Epithelial cell of prostate (primary cell): ENCODE data around the gene CCDC180.
"Not testable (repeated sequence)": the region's sequence is repeated elsewhere in the genome, so short reads cannot be mapped to it uniquely, and the experiment has no call there.

Source experiments
- DNase-seq: peaks from one replicate; pipeline ENCODE4 v3.0.0-alpha.2; 2011; ENCODE audit warnings: low read depth, low spot score
- H3K27ac ChIP-seq: fragments of 450-650 bp; 2 replicates; pipeline ENCODE4 v1.5.1; 2017; ENCODE audit warnings: mild to moderate bottlenecking

The CCDC180 gene

GRCh38 chr9:97307500-97308163 is at the start of gene CCDC180:
Gene CCDC180, plus strand, starts transcription at chr9:97307659. Its CDS starts 405 bp downstream, at chr9:97308064.
- H3K27ac ChIP-seq, result no peak within 1 kb of the TSS
- DNase-seq, result no peak

GRCh38 chr9:97259834-97260514 is 47.5 kb upstream of the CCDC180 start:
- DNase-seq, H3K27ac ChIP-seq: not testable (repeated sequence)

GRCh38 chr9:97271292-97271691 is 36.2 kb upstream of the CCDC180 start:
- H3K27ac ChIP-seq, result no peak overlapping the region
- DNase-seq, result no peak

DNA sequence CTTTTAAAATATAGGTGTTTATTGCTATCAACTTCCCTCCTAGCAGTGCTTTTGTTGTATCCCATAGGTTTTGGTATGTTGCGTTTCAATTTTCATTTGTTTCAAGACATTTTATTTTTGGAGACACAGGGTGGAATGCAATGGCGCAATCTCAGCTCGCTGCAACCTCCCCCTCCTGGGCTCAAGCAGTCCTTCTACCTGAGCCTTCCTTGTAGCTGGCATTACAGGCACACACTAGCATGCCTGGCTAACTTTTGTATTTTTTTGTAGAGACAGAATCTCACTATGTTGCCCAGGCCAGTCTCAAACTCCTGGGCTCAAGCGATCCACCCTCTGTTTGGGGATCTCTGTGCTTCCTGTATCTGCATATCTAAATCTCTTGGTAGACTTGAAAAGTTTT is 35.4 kb upstream of the CCDC180 start:
- H3K27ac ChIP-seq, result no peak overlapping the region
- DNase-seq, result no peak

DNA sequence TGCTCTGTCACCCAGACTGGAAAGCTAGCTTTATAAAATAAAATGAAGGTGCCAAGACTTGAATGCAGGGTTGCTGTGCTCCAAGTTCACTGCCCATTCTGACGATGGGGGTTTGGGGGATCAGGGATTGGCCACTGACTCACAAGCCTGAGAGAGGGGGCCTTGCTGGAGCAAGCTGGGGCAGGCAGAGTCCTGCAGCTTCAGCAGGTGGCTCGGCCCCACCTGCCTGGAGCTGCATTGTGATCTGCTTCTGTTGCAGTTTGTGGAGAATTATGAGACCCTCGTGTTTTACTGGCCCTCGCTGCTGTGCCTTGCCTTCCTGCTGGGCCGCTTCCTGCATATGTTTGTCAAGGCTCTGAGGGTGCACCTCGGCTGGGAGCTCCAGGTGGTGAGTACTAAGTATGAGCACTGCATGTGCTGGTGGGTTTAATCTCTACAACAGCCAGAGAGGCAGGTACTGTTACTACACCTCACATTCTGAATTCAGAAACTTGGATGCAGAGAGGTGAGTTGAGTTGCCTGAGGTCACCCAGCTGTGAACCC is 31.1 kb upstream of the CCDC180 start:
- no peak overlapping the region for H3K27ac ChIP-seq
- no peak for DNase-seq

- no peak overlapping the region for H3K27ac ChIP-seq
- no peak for DNase-seq
Observed at GRCh38 chr9:97277953-97278352, 29.5 kb upstream of the CCDC180 start.

- no peak for DNase-seq
- no peak overlapping the region for H3K27ac ChIP-seq
Observed at GRCh38 chr9:97280755-97281330, 26.6 kb upstream of the CCDC180 start.

- no peak overlapping the region for H3K27ac ChIP-seq
- no peak for DNase-seq
Observed at GRCh38 chr9:97283768-97284167, 23.7 kb upstream of the CCDC180 start.

- DNase-seq, result no peak
Observed at GRCh38 chr9:97284798-97285197, 22.7 kb upstream of the CCDC180 start.

DNA sequence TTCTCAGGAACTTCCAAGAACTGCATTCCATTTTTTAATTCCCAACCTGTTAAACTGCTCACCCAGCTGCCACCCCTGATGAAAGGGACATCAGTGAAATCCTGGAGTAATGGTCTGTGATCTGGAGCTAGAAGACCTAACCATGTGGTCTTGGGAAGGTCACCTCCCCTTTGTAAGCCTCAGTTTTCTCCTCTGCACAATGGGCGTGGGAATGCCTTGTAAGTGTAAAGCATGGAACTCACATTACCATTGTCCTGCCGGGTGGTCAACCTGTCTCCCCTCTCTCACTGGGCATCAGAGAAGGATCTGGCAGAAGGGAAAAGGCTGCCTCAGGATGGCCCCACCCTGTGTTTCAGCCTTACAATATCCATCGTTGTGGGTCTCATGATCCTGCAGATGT is 15.3 kb upstream of the CCDC180 start:
- no peak overlapping the region for H3K27ac ChIP-seq

More at GRCh38 chr9:97284798-97285197, 22.7 kb upstream of the CCDC180 start:
- no peak overlapping the region for H3K27ac ChIP-seq

GRCh38 chr9:97293207-97293721 is 14.2 kb upstream of the CCDC180 start:
- DNase-seq, result no peak
- no peak overlapping the region for H3K27ac ChIP-seq

More for the DNA sequence above, 15.3 kb upstream of the CCDC180 start:
- no peak for DNase-seq

DNA sequence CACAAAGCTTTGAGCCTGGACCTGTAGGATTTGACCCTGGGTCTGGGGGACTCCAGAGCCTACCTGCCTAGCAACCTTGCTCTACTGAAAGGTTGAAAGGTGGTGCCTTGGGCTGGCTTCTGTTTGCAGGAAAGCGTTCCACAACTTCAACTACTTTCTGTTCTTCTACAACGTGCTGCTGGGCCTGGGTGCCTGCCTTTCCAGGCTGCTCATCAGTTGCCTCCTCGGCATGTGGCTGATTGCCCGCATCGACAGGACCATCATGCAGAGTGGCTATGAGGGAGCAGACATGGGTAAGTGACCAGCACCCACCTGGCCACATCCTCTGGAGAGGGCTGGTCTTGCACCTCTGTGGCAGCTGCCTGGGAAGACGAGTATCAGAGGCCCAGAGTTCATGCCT is 13.6 kb upstream of the CCDC180 start:
- DNase-seq, result no peak
- H3K27ac ChIP-seq, result no peak overlapping the region

- no peak for DNase-seq
- no peak overlapping the region for H3K27ac ChIP-seq
Observed at GRCh38 chr9:97297889-97298288, 9.6 kb upstream of the CCDC180 start.

DNA sequence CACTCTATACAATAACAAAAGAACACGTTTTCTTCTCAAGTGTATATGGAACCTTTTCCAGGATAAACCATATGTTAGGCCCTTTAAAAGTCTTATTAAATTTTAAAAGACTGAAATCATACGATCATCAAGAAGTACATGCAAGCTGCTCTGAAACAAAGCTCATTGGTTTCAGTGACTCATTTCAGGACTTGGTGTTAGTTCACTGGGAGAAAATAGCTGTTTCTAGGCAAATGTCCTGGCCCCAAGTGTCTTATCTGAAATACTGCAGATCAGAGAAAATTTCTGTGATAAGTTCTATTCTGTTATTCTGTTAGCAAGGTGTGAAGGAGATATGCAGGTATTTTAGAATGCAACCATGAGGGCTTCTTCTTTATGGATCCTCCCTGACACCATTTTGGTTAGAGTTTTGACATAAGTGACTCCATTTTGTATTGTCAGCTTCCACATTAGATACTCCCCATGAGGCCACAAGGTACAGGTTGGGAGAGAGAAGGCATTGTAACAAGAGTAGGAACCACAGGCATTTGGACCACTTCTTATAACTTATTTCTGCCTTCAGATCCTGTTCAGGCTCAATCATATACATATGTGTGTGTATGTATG is 7.5 kb upstream of the CCDC180 start:
- DNase-seq, result no peak
- H3K27ac ChIP-seq, result no peak overlapping the region

- DNase-seq, result no peak
- H3K27ac ChIP-seq, result no peak overlapping the region
Observed at GRCh38 chr9:97300586-97300985, 6.9 kb upstream of the CCDC180 start.

DNA sequence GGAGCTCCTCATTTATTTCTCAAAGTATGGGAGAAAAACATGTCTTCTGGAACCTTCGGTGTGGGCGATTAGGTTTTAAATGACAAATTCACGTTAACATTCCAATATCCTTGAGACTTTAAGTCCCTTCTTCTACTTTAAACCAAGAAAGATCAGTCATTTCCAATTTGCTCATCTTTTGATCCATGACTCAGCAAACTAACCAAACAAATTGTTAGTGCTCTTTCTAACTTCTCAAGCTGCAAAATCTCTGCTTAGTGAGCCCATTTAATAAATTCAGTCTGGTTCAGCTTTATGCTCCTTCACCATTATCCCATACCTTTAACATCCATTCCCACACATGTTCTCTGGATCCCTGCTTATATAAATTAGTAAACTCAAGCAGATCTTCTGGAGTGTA is 5.5 kb upstream of the CCDC180 start:
- DNase-seq, result no peak
- no peak overlapping the region for H3K27ac ChIP-seq

GRCh38 chr9:97304586-97304985 is 2.9 kb upstream of the CCDC180 start:
- no peak for DNase-seq
- H3K27ac ChIP-seq, result no peak overlapping the region

DNA sequence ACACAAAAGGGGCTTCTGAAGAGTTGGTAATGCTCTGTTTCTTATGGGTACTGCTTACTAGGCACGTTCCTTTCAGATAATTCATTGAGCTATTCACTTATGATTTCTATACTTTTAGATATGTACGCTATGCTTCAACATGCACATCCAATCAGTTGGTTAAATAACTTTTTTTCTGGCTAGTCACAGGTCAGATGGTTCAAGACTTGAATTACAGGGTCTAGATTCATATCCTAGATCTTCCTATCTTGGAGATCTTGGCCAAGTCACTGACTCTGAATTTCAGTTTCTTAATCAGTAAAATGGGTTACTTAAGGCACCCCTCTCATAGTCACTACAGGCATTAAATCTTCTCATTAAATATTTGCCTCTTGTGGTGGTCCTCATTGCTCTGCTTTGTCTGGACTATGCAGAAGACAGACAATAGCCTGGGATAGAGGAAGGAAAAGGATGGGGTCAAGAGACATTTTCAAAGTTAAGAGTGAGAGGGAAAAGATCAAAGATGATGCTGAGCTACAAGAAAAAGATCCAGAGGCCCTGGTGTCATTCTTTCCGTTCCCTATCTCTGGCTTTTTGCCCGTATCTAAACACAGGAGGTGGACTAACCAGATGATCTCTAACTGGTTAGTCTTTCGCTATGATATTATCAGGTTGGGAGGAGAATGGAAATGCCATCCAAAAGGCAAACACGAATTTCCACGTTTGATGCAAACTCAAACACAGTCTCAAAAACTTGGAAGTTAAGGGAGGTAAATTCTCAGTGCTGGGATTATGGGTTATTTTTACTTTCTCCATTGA is 1.8 kb upstream of the CCDC180 start:
- DNase-seq, result no peak
- no peak overlapping the region for H3K27ac ChIP-seq

GRCh38 chr9:97307091-97307490 is 368 bp upstream of the CCDC180 start:
- peak; percentile 33 for DNase-seq
- no peak overlapping the region for H3K27ac ChIP-seq

GRCh38 chr9:97309260-97309659 is 1.8 kb downstream of the CCDC180 start:
- no peak overlapping the region for H3K27ac ChIP-seq
- no peak for DNase-seq
